GM18520 (cell line): ENCODE results near the gene RBM24.
"Not testable (repeated sequence)": the region's sequence is repeated elsewhere in the genome, so short reads cannot be mapped to it uniquely, and the experiment has no call there.

Experiments used
- ATAC-seq: cut with Tn5 transposase; IDR thresholded peaks from one replicate; pipeline ENCODE4 v1.9.1; 2021; ENCODE audit not compliant: unreplicated experiment

Gene RBM24

GRCh38 chr6:17289630-17290061, 8.5 kb downstream of the RBM24 start:
- ATAC-seq, result no peak

- no peak for ATAC-seq
Observed at GRCh38 chr6:17291778-17292177, 10.6 kb downstream of the RBM24 start.

GRCh38 chr6:17292600-17293133, 11.5 kb downstream of the RBM24 start:
- no peak for ATAC-seq

GRCh38 chr6:17293395-17293794, 12.2 kb downstream of the RBM24 start:
- no peak for ATAC-seq

GRCh38 chr6:17297271-17298080, 16.3 kb downstream of the RBM24 start:
- ATAC-seq, result no peak

- no peak for ATAC-seq
Observed at GRCh38 chr6:17298257-17298656, 17.1 kb downstream of the RBM24 start.

- ATAC-seq, result no peak
Observed at GRCh38 chr6:17299222-17299621, 18.1 kb downstream of the RBM24 start.

GRCh38 chr6:17299750-17300149, 18.6 kb downstream of the RBM24 start:
- no peak for ATAC-seq

GRCh38 chr6:17300637-17301036, 19.5 kb downstream of the RBM24 start:
- ATAC-seq, result no peak

- ATAC-seq, result no peak
Observed at GRCh38 chr6:17303444-17303843, 22.3 kb downstream of the RBM24 start.

- ATAC-seq, result no peak
Observed at GRCh38 chr6:17305219-17306001, 24.2 kb downstream of the RBM24 start.

GRCh38 chr6:17311595-17312311, 30.6 kb downstream of the RBM24 start:
- ATAC-seq, result no peak

GRCh38 chr6:17313238-17313637, 32.1 kb downstream of the RBM24 start:
- ATAC-seq, result not testable (repeated sequence)

GRCh38 chr6:17313971-17314370, 32.8 kb downstream of the RBM24 start:
- no peak for ATAC-seq

- ATAC-seq, result no peak
Observed at GRCh38 chr6:17315262-17315661, 34.1 kb downstream of the RBM24 start.

GRCh38 chr6:17318435-17319165, 37.4 kb downstream of the RBM24 start:
- no peak for ATAC-seq

GRCh38 chr6:17320266-17320665, 39.1 kb downstream of the RBM24 start:
- not testable (repeated sequence) for ATAC-seq

GRCh38 chr6:17331238-17331637, 50.1 kb downstream of the RBM24 start:
- no peak for ATAC-seq

- ATAC-seq, result no peak
Observed at GRCh38 chr6:17334265-17334664, 53.1 kb downstream of the RBM24 start.

GRCh38 chr6:17336425-17336824, 55.3 kb downstream of the RBM24 start:
- ATAC-seq, result no peak

GRCh38 chr6:17339308-17339670, 58.1 kb downstream of the RBM24 start:
- no peak for ATAC-seq
